ENCODE data around the gene SMAD3.

DNA sequence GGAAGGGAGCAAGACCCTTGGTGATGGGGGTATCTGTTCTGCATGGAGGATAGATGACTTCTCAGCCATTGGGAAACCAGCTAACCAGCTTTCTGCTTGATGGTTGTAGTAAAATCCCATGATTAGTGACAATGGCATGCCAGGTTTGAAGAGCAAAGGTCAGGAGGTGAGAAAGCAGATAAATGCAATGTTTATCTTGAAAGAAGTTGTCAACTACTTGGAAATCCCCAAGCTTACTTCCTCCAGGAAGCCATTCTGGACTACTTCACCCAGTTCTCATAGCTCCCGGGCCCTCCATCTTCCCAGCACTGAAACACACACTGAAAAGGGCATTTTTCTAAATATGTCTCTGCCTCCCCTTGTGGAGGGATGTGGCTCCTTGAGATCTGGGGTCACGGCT, 51.3 kb downstream of the SMAD3 start:
- TF ChIP-seq, protein P1, sequence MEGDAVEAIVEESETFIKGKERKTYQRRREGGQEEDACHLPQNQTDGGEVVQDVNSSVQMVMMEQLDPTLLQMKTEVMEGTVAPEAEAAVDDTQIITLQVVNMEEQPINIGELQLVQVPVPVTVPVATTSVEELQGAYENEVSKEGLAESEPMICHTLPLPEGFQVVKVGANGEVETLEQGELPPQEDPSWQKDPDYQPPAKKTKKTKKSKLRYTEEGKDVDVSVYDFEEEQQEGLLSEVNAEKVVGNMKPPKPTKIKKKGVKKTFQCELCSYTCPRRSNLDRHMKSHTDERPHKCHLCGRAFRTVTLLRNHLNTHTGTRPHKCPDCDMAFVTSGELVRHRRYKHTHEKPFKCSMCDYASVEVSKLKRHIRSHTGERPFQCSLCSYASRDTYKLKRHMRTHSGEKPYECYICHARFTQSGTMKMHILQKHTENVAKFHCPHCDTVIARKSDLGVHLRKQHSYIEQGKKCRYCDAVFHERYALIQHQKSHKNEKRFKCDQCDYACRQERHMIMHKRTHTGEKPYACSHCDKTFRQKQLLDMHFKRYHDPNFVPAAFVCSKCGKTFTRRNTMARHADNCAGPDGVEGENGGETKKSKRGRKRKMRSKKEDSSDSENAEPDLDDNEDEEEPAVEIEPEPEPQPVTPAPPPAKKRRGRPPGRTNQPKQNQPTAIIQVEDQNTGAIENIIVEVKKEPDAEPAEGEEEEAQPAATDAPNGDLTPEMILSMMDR (IDR thresholded peaks at IDR 0.05) = no peak
- TF ChIP-seq POLR2A (IDR thresholded peaks at IDR 0.05) = no peak

Measured in body of pancreas (tissue), 4 donors.